ENCODE data around the gene OLA1. TPM values are rescaled to one million over a fixed set of nuclear protein-coding genes. Genes with fewer than 3 reads are reported as not detected.

The OLA1 gene
- polyA plus RNA-seq, 3 donors: 24.9 to 72.3 (median 71.9) TPM

DNA sequence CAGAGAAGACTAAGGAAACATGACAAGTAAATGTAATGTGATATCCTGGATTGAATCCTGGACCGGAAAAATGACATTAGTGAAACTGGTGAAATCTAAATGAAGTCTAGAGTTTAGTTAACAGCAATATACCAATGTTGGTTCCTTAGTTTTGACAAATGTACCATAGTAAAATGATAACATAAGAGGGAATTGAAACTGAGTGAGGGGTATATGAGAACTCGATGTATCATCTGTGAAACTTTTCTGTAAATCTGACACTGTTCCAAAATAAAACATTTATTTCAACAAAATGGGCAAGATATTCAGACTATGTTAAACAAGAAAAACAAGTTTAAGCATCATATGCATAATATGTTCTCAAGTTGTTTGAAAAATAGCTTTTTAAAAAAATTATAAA is 63.8 kb downstream of the OLA1 start:
- Histone ChIP-seq H3K27ac (ENCODE audit: low read depth in 1 of 2, low read length in 2 of 2) (no peak overlapping the region), H3K9ac (ENCODE audit: insufficient read depth, low read length, poor library complexity, severe bottlenecking) (no peak overlapping the region), H3K79me2 (ENCODE audit: insufficient read depth, low read length) (no peaks in the 10 kb centered on the region), H3K4me3 (replicated peaks in 1 of 3; ENCODE audit: low read depth in 2 of 3, low read length in 3 of 3) (no peak overlapping the region), H3K9me3 (replicated peaks in 1 of 2; ENCODE audit: control insufficient read depth in 1 of 2, insufficient read depth in 1 of 2, low read length in 2 of 2) (no peaks in the 10 kb centered on the region), H3K36me3 (replicated peaks in 1 of 2; ENCODE audit: control insufficient read depth in 1 of 2, insufficient read depth in 2 of 2, low read length in 2 of 2) (peaks cover 0 to 16% of the 10 kb centered on the region in 2 donors), H3K4me2 (replicated peaks; ENCODE audit: extremely low read depth, low read length, poor library complexity, severe bottlenecking) (no peak overlapping the region), H4K20me1 (ENCODE audit: insufficient read depth, low read length) (no peaks in the 10 kb centered on the region), H3K4me1 (ENCODE audit: control insufficient read depth in 1 of 2, insufficient read depth in 2 of 2, low read length in 2 of 2) (no peaks in the 10 kb centered on the region), H3K27me3 (ENCODE audit: control insufficient read depth in 2 of 2, insufficient read depth in 2 of 2, low read length in 2 of 2) (no peaks in the 10 kb centered on the region), H2AFZ (ENCODE audit: insufficient read depth, low read depth, low read length, poor library complexity, severe bottlenecking) (no peak overlapping the region)
- H3K9me3 Mint-ChIP-seq: no peaks in the 10 kb centered on the region
- WGBS (ENCODE audit: insufficient coverage): no CpG with 5 or more reads among the region's 2 CpGs
- peaks cover 8% of the 10 kb centered on the region for H3K4me1 Mint-ChIP-seq
- H3K36me3 Mint-ChIP-seq: peaks cover 11 to 31% of the 10 kb centered on the region in 2 donors
- no peak for DNase-seq
- intact Hi-C loops (cut with micrococcal nuclease): no loop called here
- no peak overlapping the region for H3K27ac Mint-ChIP-seq
- no peak overlapping the region for H3K4me3 Mint-ChIP-seq
- no peak for TF ChIP-seq CTCF (IDR thresholded peaks at IDR 0.05)
- peaks cover 0 to 1% (median 0%) of the 10 kb centered on the region in 3 donors for H3K27me3 Mint-ChIP-seq (ENCODE audit: low read depth in 3 of 3)

DNA sequence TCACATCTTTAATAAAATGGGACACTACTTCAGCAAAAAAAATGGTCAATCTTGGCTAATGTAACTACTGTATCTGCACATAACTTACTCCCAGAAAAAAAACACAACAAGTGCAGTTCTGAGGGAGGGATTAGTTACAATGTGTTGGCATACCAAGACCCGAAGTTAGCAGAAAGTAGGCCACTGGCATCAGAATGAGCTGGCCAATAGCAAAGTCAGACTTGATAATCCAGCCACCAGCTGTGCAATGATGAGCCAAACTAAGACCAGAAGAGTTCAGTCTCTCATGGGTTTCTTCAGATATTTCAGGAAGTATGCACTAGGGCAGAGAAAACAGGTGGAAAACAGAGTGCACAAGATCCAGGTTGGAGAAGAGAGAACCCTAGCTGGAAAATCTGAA is 65.3 kb downstream of the OLA1 start:
- no peak overlapping the region for H3K4me3 Mint-ChIP-seq
- no peak overlapping the region for H3K9ac ChIP-seq (ENCODE audit: insufficient read depth, low read length, poor library complexity, severe bottlenecking)
- H4K20me1 ChIP-seq (ENCODE audit: insufficient read depth, low read length): no peaks in the 10 kb centered on the region
- no CpG with 5 or more reads among the region's 1 CpG for WGBS (ENCODE audit: insufficient coverage)
- H3K4me1 ChIP-seq (ENCODE audit: control insufficient read depth in 1 of 2, insufficient read depth in 2 of 2, low read length in 2 of 2): no peaks in the 10 kb centered on the region
- peaks cover 0 to 16% of the 10 kb centered on the region in 2 donors for H3K36me3 ChIP-seq (replicated peaks in 1 of 2; ENCODE audit: control insufficient read depth in 1 of 2, insufficient read depth in 2 of 2, low read length in 2 of 2)
- peaks cover 11 to 31% of the 10 kb centered on the region in 2 donors for H3K36me3 Mint-ChIP-seq
- peaks cover 8% of the 10 kb centered on the region for H3K4me1 Mint-ChIP-seq
- H3K27ac ChIP-seq (ENCODE audit: low read depth in 1 of 2, low read length in 2 of 2): no peak overlapping the region
- peaks cover 0 to 1% (median 0%) of the 10 kb centered on the region in 3 donors for H3K27me3 Mint-ChIP-seq (ENCODE audit: low read depth in 3 of 3)
- H3K4me3 ChIP-seq (replicated peaks in 1 of 3; ENCODE audit: low read depth in 2 of 3, low read length in 3 of 3): no peak overlapping the region
- H2AFZ ChIP-seq (ENCODE audit: insufficient read depth, low read depth, low read length, poor library complexity, severe bottlenecking): no peak overlapping the region
- no peak overlapping the region for H3K27ac Mint-ChIP-seq
- no peaks in the 10 kb centered on the region for H3K9me3 ChIP-seq (replicated peaks in 1 of 2; ENCODE audit: control insufficient read depth in 1 of 2, insufficient read depth in 1 of 2, low read length in 2 of 2)
- intact Hi-C loops (cut with micrococcal nuclease): no loop called here
- DNase-seq: no peak
- no peaks in the 10 kb centered on the region for H3K9me3 Mint-ChIP-seq
- no peak overlapping the region for H3K4me2 ChIP-seq (replicated peaks; ENCODE audit: extremely low read depth, low read length, poor library complexity, severe bottlenecking)
- H3K79me2 ChIP-seq (ENCODE audit: insufficient read depth, low read length): no peaks in the 10 kb centered on the region
- no peaks in the 10 kb centered on the region for H3K27me3 ChIP-seq (ENCODE audit: control insufficient read depth in 2 of 2, insufficient read depth in 2 of 2, low read length in 2 of 2)
- TF ChIP-seq CTCF (IDR thresholded peaks at IDR 0.05): no peak
